ENCODE measurements around the gene ARGFX.
"Not testable (repeated sequence)": the region's sequence is repeated elsewhere in the genome, so short reads cannot be mapped to it uniquely, and the experiment has no call there.

ARGFX gene

GRCh38 chr3:121567649-121568048, at the start of gene ARGFX:
Gene ARGFX (plus strand): TSS chr3:121567949. CDS start chr3:121570714, 2,765 bp downstream.
- no peak for DNase-seq

- no peak for DNase-seq
Measured at GRCh38 chr3:121517953-121518655, 49.6 kb upstream of the ARGFX start.

GRCh38 chr3:121520510-121520909, 47.2 kb upstream of the ARGFX start:
- DNase-seq = no peak

- peak; percentile 14 for DNase-seq
Measured at GRCh38 chr3:121529308-121529707, 38.4 kb upstream of the ARGFX start.

GRCh38 chr3:121531269-121531668, 36.5 kb upstream of the ARGFX start:
- DNase-seq = no peak

GRCh38 chr3:121542924-121543323, 24.8 kb upstream of the ARGFX start:
- DNase-seq = no peak

- DNase-seq = peak; percentile 50
Measured at GRCh38 chr3:121545049-121545573, 22.6 kb upstream of the ARGFX start.

- DNase-seq = peak; percentile 97
Measured at GRCh38 chr3:121545574-121546455, 21.9 kb upstream of the ARGFX start, which contains the start of gene POLQ. Gene POLQ (minus strand): TSS chr3:121545988. CDS start chr3:121545877, 111 bp downstream.

GRCh38 chr3:121552379-121552778, 15.4 kb upstream of the ARGFX start:
- DNase-seq = no peak

- no peak for DNase-seq
Measured at GRCh38 chr3:121552797-121553196, 15.0 kb upstream of the ARGFX start.

GRCh38 chr3:121557426-121557934, 10.3 kb upstream of the ARGFX start:
- no peak for DNase-seq

GRCh38 chr3:121562148-121562547, 5.6 kb upstream of the ARGFX start:
- DNase-seq = no peak

GRCh38 chr3:121566773-121567172, 976 bp upstream of the ARGFX start:
- DNase-seq = no peak

- DNase-seq = peak; percentile 70
Measured at GRCh38 chr3:121574449-121574848, 6.7 kb downstream of the ARGFX start.

- DNase-seq = no peak
Measured at GRCh38 chr3:121581691-121582090, 13.9 kb downstream of the ARGFX start.

- DNase-seq = no peak
Measured at GRCh38 chr3:121584418-121584817, 16.7 kb downstream of the ARGFX start.

- no peak for DNase-seq
Measured at GRCh38 chr3:121592856-121593702, 25.3 kb downstream of the ARGFX start, which contains the start of gene FBXO40. Gene FBXO40 (plus strand): TSS chr3:121593379. CDS start chr3:121620576, 27,197 bp downstream.

GRCh38 chr3:121593806-121594205, 26.1 kb downstream of the ARGFX start:
- not testable (repeated sequence) for DNase-seq

GRCh38 chr3:121594850-121595249, 27.1 kb downstream of the ARGFX start:
- DNase-seq = no peak

GRCh38 chr3:121595765-121596406, 28.1 kb downstream of the ARGFX start:
- no peak for DNase-seq

- DNase-seq = no peak
Measured at GRCh38 chr3:121598564-121598963, 30.8 kb downstream of the ARGFX start.

- not testable (repeated sequence) for DNase-seq
Measured at GRCh38 chr3:121599900-121600299, 32.2 kb downstream of the ARGFX start.
